ENCODE results near the gene MEIOB. TPM values are rescaled to one million over a fixed set of nuclear protein-coding genes. Genes with fewer than 3 reads are reported as not detected.
A peak's percentile ranks its signal among the peaks of the same experiment; 100 is the strongest.
"Not testable (repeated sequence)": the region's sequence is repeated elsewhere in the genome, so short reads cannot be mapped to it uniquely, and the experiment has no call there.

The MEIOB gene, protein sequence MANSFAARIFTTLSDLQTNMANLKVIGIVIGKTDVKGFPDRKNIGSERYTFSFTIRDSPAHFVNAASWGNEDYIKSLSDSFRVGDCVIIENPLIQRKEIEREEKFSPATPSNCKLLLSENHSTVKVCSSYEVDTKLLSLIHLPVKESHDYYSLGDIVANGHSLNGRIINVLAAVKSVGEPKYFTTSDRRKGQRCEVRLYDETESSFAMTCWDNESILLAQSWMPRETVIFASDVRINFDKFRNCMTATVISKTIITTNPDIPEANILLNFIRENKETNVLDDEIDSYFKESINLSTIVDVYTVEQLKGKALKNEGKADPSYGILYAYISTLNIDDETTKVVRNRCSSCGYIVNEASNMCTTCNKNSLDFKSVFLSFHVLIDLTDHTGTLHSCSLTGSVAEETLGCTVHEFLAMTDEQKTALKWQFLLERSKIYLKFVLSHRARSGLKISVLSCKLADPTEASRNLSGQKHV
- total RNA-seq = not detected in 2 replicates

DNA sequence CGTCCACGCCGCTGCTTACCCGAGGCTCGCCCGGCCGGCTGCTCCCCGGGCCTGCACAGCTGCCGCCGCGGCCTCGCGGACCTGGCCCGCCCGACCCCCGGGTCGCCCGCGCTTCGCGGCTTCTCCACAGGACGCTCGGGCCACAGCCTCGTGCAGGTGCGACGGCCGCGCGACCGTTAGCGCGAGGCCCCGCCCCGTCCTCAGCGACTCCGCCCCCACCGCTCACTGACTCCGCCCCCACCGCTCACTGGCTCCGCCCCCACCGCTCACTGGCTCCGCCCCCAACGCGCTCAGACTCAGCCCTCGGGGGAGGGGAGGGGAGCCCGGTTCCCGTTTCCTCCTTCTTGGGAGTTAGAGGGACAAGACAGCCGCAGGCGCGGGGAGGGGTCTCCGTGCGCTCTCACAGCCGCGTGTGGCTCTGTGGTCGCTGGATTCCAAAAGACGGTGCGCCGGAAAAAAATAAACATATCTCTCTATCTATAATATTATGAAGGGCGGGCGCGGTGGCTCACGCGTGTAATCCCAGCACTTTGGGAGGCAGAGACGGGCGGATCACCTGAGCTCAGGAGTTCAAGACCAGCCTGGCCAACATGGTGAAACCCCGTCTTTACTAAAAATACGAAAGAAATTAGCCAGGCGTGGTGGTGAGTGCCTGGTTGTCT, at the start of gene MEIOB:
Gene MEIOB (minus strand): TSS at position 191 of the 662 bp plus-strand sequence. CDS start 3,989 bp downstream, outside the sequence.
- DNase-seq (ENCODE audit: low read depth in 2 of 2) = peak; percentile 8 to 34

DNA sequence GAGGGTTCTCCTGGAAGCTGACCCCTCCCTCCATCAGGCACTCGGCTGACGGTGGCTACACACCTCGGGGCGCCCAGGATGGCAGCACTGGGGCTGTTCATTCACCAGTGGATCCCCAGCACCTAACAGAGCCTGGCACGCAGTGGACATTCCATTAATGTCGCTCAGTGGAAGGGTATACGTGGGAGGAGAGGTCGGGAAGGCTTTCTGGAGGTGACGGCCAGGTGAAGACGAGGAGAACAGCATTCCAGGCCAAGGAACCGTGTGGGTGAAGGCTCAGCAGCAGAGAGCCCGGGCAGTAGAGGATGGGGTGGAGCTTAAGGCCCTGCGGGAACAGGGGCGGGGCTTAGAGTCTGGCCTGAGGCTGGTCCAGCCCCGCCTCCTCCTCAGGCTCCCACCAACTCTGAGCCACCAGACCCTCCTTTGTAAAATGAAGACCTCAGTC, 48.8 kb upstream of the MEIOB start:
- peak; percentile 20 to 21 for DNase-seq (ENCODE audit: low read depth in 2 of 2)

DNA sequence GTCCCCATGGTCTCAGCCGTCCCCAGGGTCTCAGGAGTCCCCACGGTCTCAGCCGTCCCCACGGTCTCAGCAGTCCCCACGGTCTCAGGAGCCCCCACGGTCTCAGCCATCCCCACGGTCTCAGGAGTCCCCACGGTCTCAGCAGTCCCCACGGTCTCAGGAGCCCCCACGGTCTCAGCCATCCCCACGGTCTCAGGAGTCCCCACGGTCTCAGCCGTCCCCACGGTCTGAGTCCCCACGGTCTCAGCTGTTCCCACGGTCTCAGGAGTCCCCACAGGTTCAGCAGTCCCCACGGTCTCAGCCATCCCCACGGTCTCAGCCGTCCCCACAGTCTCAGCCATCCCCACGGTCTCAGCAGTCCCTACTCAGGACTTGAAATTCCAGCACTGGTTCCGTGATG, 48.2 kb upstream of the MEIOB start:
- DNase-seq (ENCODE audit: low read depth in 2 of 2) = not testable (repeated sequence)

DNA sequence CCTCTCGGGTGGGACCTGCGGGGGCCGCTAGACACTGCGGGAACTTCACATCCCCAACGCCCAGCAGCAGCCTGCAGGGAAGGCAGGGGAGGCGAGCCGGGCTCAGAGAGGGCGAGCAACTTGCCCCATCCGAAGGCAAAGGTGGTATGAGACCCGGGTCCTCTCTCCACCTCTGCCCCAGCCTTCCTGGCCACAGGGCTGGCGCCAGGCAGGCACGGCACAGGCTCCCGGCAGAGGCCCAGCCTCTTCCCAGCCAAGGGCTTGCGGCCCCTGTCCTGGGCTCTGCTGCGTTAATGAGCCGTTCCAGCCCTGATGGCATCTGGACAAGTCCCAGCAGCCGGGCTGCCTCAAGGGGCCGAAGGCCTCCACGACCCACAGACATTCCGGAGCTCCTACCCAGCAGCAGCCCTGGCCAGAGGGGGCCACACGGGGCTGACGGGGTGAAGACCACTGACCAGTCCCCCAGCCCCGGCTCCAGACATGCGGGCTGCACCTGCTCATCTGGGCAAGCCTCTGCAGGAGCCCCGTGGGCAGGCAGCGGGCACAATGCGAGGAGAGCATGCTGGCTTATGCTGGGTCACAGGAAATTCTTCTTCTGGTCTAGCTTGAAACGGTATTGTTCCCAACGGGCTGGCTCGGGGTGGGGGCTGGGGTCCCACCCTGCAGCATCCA, 47.5 kb upstream of the MEIOB start:
- no peak for DNase-seq (ENCODE audit: low read depth in 2 of 2)

DNA sequence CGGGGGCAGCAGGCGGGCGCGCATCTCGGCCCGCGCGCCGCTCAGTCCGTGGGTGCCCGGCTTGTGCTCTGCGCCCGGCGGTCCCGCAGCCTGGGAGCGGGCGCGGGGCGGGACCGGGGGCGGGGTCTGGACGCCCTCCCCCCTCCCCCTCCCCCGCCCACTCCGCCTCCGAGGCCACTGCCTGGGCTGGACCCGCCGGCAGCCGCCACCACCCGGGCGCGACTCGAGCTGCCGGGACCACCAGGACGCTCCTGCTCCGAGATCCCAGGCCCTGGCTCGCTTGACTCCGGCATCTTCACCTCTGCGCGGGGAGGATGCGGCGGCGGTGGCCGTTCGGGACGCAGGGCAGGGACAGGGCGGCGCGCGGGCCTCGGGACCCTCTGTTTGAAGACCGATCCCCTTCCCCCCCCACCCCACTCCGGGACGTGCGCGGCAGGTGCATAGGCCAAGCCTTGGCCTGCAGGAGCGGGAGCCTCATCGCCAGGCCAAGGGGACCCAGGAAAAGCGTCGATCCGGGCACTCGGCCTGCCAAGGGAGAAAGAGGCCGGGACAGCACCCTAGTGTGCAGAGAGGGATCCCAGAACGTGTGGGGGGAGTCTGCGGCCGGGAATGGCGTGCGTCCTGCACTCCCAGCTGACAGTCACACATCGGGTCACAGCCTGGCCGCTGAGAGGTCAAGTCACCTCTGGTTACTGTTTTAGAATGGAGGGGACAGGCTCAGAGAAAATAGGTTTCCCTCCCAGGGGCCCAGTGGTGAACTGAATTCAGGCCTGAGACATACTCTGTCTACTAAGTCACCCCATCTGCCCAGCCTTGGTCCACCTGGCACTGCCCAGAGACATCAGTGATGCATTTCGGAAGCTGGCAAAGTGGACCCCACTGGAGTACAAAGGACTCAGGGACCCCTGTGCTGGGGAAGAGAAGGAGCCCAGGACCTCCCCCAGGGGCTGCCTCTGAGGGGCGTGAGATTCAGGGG, 46.7 kb upstream of the MEIOB start, which contains the start of gene HS3ST6:
Gene HS3ST6 (minus strand): TSS at position 65 of the 976 bp plus-strand sequence. CDS start 92 bp downstream, outside the sequence.
- DNase-seq (ENCODE audit: low read depth in 2 of 2) = no peak

DNA sequence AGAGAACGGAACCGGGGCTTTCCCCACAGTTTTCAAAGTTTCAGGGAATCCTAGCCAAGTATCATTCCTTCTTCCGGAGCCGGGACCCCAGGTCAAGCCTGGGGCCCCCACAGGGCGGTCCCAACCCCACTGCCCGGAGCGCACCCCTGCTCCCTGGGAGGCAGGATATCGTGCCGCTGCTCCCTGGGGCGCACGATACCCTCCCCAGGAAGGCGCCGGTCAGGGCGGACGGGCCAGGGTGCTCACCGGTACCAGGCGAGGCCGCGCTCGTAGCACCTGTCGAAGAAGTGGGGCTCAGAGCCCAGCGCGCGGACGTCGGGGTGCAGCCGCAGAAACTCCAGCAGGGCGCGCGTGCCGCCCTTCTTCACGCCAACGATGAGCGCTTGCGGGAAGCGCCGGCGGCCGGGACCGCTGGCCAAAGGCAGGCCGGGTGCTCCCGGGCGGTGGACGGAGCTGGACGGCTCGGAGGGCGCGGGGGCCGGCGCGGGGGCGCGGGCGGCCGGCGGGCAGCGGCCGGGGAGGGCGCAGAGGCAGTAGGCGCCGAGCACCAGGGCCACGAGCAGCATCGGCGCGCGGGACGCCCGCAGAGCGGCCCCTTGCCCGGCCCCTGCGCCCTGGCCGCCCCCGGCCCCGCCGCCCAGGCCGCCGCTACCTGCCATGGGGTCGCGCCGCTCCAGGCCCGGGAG, 45.8 kb upstream of the MEIOB start:
- no peak for DNase-seq (ENCODE audit: low read depth in 2 of 2)

DNA sequence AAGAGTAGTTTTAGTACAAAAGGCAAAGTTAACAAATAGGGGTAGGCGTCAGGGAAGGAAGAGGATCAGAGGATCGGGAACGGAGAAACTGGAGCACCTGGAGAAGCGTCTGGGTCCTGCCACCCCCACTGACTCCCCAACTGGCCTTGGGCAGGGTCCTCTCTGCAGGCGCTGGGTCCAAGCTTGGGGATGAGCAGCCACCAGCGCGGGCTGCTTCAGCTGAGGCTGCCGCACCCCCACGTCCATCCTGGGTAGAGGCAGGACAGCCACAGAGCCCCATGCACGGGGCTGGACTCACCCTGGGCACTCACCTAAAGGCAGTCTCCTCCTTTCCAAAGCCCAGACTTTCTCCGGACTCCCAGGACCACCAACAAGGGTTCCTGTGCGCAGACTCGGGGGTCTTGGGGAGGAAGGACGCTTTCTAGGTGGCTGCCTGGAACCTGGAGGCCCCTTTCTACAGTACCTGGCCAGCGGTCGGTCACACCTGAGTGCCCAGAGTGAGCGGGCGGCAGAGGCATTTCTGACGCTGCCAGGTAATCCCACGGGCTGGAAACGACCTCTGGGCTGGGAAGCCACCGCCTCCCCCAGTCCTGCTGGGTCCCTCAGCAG, 45.2 kb upstream of the MEIOB start:
- no peak for DNase-seq (ENCODE audit: low read depth in 2 of 2)

DNA sequence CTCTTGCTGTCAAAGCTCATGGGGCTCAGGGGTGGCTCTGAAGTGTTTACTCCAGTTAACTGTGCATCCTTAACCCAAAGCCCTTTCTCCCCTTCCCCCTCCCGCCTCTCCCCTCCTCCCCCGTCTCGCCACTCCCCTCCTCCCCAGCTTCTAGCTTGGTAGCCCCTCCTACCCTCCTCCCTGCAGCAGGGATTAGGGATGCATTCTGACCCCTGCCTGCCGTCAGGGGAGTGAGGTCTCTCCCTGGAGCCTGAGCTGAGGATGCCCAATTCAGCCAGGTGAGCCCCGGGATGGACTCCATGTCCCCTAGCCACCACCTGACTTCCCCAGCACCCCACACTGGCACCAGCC, 44.7 kb upstream of the MEIOB start:
- DNase-seq (ENCODE audit: low read depth in 2 of 2) = no peak

DNA sequence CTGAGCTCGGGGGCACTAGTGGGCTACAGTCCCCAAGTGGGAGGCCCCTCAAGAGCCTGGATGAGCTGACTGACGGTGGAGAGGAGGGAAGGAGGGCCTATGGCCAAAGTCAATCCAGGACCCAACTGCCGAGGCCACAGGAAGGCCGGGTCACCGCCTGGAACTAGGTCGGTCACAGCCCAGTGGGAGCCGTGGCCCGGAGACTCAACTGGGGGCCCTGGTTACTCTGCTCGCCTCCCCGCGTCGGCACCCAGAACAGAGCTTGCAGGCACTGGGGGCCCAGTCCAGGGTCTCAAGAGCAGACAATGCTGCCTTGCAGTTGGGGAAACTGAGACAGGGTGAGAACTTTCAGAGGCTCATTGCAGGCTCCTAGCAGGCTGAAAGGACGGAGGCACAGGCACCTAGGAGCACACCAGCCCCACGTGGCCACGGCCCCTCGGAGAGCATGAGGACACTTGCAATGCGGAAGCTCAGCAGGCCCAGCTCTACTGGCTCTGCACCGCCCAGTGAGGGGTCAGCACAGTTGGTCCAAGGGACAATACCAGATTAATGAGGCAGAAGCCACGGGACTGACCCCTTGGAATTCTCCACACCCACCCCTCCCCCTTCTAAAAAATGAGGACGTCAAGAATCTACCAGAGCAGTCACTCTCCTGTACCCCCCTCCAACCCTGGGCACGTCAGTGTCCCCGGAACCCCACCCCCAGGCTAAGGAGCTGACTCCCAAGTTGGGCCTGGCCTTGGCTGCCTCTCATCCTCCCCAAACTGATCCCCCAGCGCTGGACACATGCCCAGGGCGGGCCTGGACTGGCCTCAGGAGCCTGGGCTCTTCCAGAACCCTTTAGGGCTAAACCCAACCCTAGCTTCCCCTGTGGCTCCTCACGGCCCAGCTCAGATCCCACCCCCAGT, 44.0 kb upstream of the MEIOB start:
- no peak for DNase-seq (ENCODE audit: low read depth in 2 of 2)

DNA sequence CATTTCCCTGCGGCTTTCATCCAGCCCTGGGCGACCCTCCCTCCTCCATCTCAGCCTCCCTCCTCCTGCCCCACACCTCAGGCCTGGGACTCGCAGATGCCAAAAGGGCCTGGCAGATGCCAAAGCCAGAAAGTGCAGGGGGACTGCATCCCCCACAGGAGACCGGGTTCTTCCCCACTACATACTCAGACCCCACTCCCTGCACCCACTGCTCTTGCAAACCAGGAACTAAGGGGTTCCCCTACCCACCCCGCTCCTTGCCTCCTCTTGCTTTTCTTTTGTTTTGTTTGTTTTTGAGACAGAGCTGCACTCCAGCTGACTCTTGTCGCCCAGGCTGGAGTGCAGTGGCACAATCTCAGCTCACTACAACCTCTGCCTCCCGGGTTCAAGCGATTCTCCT, 43.0 kb upstream of the MEIOB start:
- no peak for DNase-seq (ENCODE audit: low read depth in 2 of 2)

DNA sequence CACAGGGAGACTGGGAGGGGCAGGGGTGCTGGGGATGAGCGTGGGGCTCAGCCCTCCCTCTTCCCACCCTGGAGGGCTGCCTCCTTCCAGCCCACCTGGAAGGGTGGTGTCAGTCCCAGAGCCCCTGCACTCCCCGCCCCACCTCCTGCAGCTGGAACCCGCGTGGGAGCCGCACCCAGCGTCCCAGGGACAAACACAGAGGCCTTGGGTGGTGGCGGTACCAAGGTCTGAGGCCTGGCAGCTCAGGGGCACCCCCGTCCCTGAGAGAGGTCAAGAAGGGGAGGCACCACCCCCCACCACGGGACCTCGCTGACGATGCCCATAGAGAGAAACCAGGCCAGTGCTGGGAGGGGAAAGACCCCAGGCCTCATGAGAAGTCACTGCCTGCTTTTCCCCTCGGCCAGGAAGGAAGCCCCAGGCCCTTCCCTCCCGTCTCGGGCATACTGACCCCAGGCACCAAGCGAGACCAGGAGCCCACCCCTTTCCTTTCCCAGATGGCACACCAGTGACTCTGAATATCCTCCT, 42.2 kb upstream of the MEIOB start:
- no peak for DNase-seq (ENCODE audit: low read depth in 2 of 2)

DNA sequence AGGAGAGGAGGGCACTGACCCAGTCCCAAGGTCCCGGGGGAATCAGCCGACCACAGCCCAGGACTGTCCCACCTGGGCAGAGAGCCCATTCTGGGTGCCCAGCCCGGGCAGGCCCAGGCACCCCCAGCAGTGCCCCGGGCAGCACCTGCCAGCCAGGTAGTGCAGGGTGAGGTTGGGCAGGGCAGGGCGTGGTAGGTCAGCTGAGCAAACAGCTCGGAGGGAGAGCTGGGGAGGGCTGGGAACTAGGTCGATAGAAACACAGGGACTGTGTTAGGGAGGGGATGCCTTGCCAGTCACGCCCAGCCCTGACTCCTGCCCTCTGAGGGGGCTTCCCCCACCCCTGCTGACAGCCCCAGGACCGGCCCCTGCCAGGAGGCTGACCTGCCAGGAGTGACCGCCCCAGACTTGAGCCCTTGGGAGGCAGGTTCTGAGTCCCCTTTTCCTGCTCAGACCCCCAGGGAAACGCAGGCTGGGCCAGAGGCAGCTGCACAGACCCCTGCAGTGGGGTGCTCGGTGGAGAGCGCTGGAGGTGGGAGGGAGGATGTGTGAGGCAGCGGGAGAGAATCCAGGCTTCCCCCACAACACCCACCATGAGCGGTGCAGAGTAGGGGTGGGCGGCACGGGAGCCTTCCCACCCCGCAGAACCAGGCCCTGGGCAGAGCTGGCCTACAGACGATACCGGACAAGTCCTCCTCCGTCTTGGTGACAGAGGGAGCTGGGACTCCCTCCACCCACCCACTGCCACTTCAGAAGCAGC, 41.5 kb upstream of the MEIOB start:
- DNase-seq (ENCODE audit: low read depth in 2 of 2) = no peak

DNA sequence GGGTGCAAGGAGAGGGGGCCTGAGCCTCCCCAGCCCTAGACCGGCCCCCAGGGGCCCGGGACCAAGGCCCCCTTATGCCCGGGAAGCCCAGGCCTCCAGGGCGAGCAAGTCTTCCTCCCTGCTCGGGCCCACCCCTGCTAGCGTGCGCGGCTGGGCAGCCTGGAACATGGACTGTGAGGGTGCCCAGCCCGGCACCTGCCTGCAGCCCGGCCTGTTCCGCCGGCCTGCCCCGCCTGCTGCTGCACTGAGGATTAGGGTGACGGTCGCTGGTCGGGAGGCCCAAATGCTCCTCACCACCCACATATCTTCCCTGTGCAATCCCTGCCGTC, 40.2 kb upstream of the MEIOB start:
- no peak for DNase-seq (ENCODE audit: low read depth in 2 of 2)

DNA sequence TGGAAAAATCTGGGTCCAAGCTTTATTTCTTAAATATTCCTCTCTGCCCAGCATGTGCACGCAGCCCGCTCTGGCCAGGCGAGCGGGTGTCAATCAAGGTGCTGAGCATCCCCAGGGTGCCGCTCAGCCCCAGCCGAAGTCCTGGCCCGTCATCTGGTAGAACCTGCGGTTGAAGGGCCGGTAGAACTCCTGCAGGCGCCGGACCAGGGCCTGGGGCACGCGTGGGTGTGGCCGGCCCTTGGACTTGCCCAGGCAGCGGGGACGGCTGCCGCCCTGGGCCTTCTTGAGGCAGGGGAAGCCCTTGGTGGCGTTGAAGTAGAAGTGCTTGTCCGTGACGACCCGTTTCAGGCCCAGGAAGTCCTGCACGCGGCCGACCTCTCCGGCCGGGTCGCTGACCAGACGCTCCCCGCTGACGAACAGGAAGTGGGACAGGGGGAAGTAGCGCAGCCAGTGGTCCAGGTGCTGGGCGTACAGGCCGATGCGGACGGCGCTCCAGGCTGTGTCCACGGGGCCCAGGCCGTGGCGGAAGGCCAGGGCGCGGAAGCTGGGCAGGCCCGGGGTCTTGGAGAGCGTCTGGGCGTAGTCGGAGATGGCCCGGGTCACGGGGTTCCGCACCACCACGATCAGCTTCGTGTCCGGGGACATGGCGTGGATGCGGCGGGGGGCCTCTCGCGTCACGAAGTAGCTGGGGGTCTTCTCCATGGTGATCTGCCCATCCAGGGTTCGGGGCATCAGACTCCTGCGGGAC, 39.7 kb upstream of the MEIOB start:
- no peak for DNase-seq (ENCODE audit: low read depth in 2 of 2)

DNA sequence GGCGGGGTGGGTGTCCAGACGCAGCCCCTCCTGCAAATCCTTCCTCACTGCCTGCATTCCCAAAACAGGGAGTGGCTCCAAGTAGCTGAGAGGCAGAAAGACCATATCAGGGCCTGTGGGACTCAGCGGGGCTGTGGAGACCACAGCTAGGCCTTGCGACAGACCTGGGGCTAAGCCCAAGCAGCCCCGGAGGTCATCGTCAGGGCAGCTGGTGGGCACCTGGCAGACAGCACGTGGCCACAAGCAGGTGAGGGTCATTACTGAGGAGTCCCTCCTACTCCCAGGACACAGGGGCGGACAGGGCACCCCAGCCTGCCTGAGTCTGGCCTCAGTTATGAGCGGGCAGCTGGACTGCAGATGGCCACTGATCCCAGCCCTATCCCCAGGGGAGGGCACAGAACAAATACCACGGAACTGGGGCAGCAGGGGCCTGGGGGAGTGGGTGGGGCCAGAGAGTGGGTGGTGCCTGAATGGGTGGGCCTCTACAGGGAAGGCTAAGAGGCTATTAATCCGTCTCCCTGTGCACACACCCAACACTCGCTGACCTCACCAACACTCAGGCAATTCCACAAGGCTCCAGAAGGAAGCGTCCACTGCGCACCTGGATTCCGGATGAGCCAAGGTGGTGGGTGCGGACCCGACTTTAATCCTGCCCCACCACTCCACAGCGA, 37.7 kb upstream of the MEIOB start:
- no peak for DNase-seq (ENCODE audit: low read depth in 2 of 2)

DNA sequence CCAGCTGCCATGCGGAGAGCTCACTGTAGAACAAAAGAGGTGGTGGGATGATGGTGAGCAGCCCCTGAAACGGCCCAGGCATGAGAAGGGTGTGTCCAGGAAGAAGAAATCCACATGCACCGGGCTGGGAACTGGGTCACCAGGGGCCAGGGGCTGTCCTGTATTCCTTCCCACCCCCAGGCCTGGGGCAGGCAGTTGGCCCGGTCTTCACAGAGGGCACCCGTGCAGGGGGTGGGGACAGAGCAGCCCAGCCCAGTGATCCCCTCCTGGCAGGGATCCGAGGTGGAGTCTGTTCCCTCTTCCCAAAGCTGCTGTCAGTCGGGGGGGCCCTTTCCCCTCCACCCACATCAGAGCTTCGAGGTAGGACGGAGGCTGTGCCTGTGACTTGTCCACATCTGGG, 37.0 kb upstream of the MEIOB start:
- DNase-seq (ENCODE audit: low read depth in 2 of 2) = no peak

DNA sequence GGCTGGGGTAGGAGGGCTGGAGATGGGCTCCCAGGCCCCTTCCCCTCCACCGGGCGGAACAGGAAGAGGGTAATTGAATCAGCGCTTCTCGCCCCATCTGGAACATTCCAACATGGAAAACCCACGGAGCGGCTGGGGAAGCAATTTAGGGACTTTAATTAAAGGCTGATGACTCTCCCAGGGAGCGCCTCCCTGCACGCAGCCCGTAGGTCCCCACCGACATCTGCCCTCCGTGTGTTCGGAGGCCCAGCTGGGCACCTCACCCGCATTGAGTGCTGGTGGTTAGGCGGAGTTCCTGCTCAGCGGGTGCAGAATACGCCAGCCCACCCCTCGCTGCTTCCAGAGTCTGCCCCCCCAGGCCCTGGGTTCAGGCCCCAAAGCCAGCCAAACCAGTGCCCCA, 36.2 kb upstream of the MEIOB start:
- no peak for DNase-seq (ENCODE audit: low read depth in 2 of 2)
